ENCODE results near the gene AKNA.
A peak's percentile ranks its signal among the peaks of the same experiment; 100 is the strongest.

The AKNA gene

GRCh38 chr9:114289571-114290481 is 98.0 kb downstream of the AKNA start:
- Mint-ChIP-seq H3K4me3 (no peak overlapping the region), H3K36me3 (ENCODE audit: low read depth) (no peaks in the 10 kb centered on the region), H3K27ac (no peak overlapping the region), H3K9me3 (peaks cover 4% of the 10 kb centered on the region), H3K4me1 (ENCODE audit: low read depth) (peaks cover 2% of the 10 kb centered on the region), H3K27me3 (peaks cover 6% of the 10 kb centered on the region)
- DNase-seq, result peak; percentile 20

DNA sequence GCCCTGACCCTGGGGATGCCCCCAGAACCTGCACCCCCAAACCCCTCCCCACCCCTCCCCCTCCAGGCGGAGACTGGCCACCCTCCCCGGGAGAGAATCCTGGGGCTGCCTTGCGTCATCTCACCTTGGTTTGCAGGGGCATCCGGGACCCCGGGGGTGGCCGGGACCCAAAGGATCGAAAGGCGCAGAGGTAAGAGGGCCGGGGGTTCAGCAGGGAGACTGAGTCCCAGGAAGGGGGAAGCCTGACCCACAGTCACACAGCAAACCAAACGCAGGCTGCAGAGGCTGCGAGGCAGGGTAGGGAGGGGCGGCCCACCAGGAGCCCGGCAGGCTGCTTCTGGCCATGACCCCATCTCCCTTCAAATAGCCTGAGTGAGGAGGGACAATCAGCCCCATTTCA is 98.7 kb downstream of the AKNA start:
- no peak overlapping the region for H3K27ac Mint-ChIP-seq
- H3K4me1 Mint-ChIP-seq (ENCODE audit: low read depth), result peaks cover 2% of the 10 kb centered on the region
- DNase-seq, result peak; percentile 2
- H3K27me3 Mint-ChIP-seq, result peaks cover 6% of the 10 kb centered on the region
- H3K36me3 Mint-ChIP-seq (ENCODE audit: low read depth), result no peaks in the 10 kb centered on the region
- no peaks in the 10 kb centered on the region for H3K9me3 Mint-ChIP-seq
- H3K4me3 Mint-ChIP-seq, result no peak overlapping the region

DNA sequence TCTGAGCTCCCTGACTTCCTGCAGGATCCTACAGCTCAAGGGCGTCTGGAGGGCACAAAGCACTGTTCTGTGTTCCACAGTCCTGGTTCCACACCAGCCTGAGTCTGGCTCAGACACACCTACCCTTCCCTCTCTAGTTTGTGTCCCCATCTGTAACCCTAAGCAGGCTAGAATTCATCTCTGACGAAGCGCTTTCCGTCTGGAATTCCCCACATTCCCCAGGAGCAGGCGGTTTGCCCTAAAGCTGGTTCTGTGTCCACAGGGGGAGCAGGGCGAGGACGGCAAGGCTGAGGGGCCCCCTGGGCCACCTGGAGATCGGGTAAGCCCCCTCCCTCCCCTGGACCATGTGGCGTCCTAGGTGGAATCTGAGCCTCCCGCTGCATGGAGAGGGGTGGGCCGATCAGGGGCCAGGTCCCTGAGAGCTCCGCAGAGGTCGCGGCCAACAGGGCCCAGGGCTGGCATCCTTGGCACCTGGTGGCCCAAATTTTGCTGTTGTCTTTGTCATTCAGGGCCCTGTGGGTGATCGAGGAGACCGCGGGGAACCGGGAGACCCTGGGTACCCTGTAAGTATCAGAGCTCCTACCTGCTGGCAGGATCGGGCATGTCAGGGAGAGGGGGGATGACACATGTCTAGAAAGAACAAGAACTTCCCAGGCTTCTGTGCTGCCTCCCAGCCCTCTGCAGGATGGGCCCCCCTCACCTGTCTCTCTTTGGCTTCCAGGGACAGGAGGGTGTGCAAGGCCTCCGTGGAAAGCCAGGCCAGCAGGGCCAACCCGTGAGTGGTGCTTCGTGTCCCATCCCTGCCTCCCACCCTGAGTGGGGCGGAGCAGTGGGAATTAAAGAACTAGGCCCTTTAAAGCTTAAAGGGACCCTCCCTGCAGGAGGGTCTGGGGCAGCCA is 99.3 kb downstream of the AKNA start:
- peaks cover 6% of the 10 kb centered on the region for H3K27me3 Mint-ChIP-seq
- H3K4me3 Mint-ChIP-seq, result no peak overlapping the region
- DNase-seq, result peak; percentile 17
- H3K36me3 Mint-ChIP-seq (ENCODE audit: low read depth), result no peaks in the 10 kb centered on the region
- H3K9me3 Mint-ChIP-seq, result no peaks in the 10 kb centered on the region
- no peak overlapping the region for H3K27ac Mint-ChIP-seq
- H3K4me1 Mint-ChIP-seq (ENCODE audit: low read depth), result peaks cover 2% of the 10 kb centered on the region

- H3K4me3 Mint-ChIP-seq, result no peak overlapping the region
- peak; percentile 11 for DNase-seq
- peaks cover 2% of the 10 kb centered on the region for H3K4me1 Mint-ChIP-seq (ENCODE audit: low read depth)
- no peak overlapping the region for H3K27ac Mint-ChIP-seq
- no peaks in the 10 kb centered on the region for H3K9me3 Mint-ChIP-seq
- no peaks in the 10 kb centered on the region for H3K36me3 Mint-ChIP-seq (ENCODE audit: low read depth)
- H3K27me3 Mint-ChIP-seq, result peaks cover 6% of the 10 kb centered on the region
Measured at GRCh38 chr9:114287763-114288192, 100.0 kb downstream of the AKNA start.

GRCh38 chr9:114287001-114287762 is 100.6 kb downstream of the AKNA start:
- Mint-ChIP-seq H3K4me1 (ENCODE audit: low read depth) (peaks cover 2% of the 10 kb centered on the region), H3K27me3 (peaks cover 4% of the 10 kb centered on the region), H3K9me3 (no peaks in the 10 kb centered on the region), H3K27ac (no peak overlapping the region), H3K4me3 (no peak overlapping the region), H3K36me3 (ENCODE audit: low read depth) (no peaks in the 10 kb centered on the region)
- DNase-seq, result peak; percentile 14

- no peaks in the 10 kb centered on the region for H3K9me3 Mint-ChIP-seq
- no peak overlapping the region for H3K27ac Mint-ChIP-seq
- H3K36me3 Mint-ChIP-seq (ENCODE audit: low read depth), result no peaks in the 10 kb centered on the region
- no peak overlapping the region for H3K4me3 Mint-ChIP-seq
- H3K27me3 Mint-ChIP-seq, result peaks cover 4% of the 10 kb centered on the region
- DNase-seq, result no peak
- peaks cover 2% of the 10 kb centered on the region for H3K4me1 Mint-ChIP-seq (ENCODE audit: low read depth)
Measured at GRCh38 chr9:114286146-114286679, 101.6 kb downstream of the AKNA start.

DNA sequence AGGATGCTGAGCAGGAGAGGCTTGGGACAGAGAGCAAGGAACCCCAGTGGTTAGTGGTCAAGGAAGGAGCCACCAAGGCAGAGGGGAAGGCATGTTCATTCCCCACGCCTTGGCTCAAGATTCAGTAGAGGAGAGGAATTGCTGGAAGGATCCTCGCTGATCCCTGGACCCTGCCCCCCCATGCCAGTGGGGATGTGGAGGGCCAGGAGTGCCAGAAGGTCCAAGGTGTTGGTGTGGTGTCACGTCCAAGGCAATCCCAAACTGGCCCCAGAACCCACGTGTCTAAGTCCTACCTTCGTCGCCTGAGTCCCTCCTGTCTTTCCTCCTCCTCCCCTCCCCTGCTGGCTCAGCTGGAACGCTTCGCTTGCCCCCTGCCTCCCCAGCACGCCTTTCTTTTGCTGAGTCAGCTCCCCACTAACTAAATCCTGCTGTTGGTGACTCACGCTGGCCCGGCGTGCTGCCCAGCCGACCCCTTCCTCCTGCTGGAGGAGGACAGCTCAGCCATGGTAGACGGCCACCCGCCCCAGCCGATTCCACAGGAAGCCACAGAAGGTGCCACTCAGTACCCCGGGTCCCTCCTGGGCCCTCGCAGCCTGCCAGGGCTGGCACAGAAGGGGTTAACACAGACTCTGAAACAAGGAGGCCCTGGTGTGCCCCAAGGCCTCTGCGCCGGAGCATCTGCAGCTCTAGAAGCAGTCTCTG is 102.5 kb downstream of the AKNA start:
- no peaks in the 10 kb centered on the region for H3K27me3 Mint-ChIP-seq
- H3K9me3 Mint-ChIP-seq, result no peaks in the 10 kb centered on the region
- H3K4me3 Mint-ChIP-seq, result no peak overlapping the region
- H3K27ac Mint-ChIP-seq, result no peak overlapping the region
- no peaks in the 10 kb centered on the region for H3K4me1 Mint-ChIP-seq (ENCODE audit: low read depth)
- no peaks in the 10 kb centered on the region for H3K36me3 Mint-ChIP-seq (ENCODE audit: low read depth)
- no peak for DNase-seq

DNA sequence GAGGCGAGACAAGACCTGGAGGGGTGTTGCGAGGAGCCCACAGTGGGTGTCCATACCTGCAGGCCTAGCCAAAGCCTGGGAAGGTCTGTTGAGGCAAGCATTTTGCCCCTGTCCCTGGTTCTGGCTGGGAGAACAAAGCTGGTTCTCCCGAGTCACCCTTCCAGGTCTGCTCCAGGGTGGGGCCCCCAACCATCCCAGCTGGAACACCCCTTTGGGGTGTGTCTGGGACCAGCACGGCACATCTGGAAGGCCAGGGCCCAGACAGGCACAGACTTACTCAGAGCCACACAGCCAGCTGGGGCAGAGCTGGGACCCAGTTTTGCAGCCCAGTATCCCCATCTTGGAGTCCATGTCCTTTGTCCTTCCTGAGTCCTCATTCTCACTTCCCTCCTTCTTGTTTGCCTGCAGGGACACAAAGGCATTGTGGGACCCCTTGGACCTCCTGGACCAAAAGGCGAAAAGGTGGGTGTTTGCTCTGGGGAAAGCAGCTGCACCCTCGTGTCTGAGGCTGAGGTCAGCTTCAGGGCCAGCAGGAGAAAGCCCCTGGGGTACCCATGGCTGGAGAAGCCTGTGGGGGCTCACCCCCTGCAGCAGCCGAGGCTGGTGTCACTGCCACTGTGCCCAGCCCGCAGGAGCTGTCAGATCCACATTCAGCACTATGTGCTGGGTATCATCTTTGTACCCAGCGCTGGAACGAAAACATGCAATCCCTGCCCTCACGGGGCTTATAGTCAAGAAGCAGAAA is 103.3 kb downstream of the AKNA start:
- no peak for DNase-seq
- H3K9me3 Mint-ChIP-seq, result no peaks in the 10 kb centered on the region
- H3K27ac Mint-ChIP-seq, result no peak overlapping the region
- H3K36me3 Mint-ChIP-seq (ENCODE audit: low read depth), result no peaks in the 10 kb centered on the region
- no peaks in the 10 kb centered on the region for H3K4me1 Mint-ChIP-seq (ENCODE audit: low read depth)
- H3K27me3 Mint-ChIP-seq, result no peaks in the 10 kb centered on the region
- H3K4me3 Mint-ChIP-seq, result no peak overlapping the region
